HPDE6-E6E7 (cell line): ENCODE data around the gene SPACDR.

ENCODE experiments used
- DNase-seq: peaks from one replicate; pipeline ENCODE4 v3.0.0; 2011; ENCODE audit warnings: missing footprints; ENCODE audit errors: extremely low spot score

The SPACDR gene

GRCh38 chr7:100485471-100485876 lies 21.4 kb upstream of the SPACDR start:
- no peak for DNase-seq

- DNase-seq: no peak
Measured at GRCh38 chr7:100484673-100485045, 20.6 kb upstream of the SPACDR start.

- no peak for DNase-seq
Measured at GRCh38 chr7:100483722-100484672, 19.9 kb upstream of the SPACDR start, which contains the start of gene NYAP1. Gene NYAP1, plus strand, starts transcription at chr7:100483927. Its CDS starts 1,385 bp downstream, at chr7:100485312.

GRCh38 chr7:100483090-100483721 lies 19.1 kb upstream of the SPACDR start:
- DNase-seq: peak; percentile 46

GRCh38 chr7:100482728-100483089 lies 18.6 kb upstream of the SPACDR start:
- no peak for DNase-seq

GRCh38 chr7:100481466-100481865 lies 17.4 kb upstream of the SPACDR start:
- DNase-seq: no peak

- DNase-seq: peak; percentile 87
Measured at GRCh38 chr7:100478958-100479660, 15.0 kb upstream of the SPACDR start, which contains the start of gene TSC22D4. Gene TSC22D4, minus strand, starts transcription at chr7:100479214. Its CDS starts 1,176 bp downstream, at chr7:100478038.

GRCh38 chr7:100477871-100478267 lies 13.8 kb upstream of the SPACDR start:
- DNase-seq: no peak

- no peak for DNase-seq
Measured at GRCh38 chr7:100476903-100477870, 13.1 kb upstream of the SPACDR start.

GRCh38 chr7:100476101-100476780 lies 12.2 kb upstream of the SPACDR start:
- DNase-seq: no peak

GRCh38 chr7:100475549-100475948 lies 11.5 kb upstream of the SPACDR start:
- DNase-seq: no peak

- DNase-seq: no peak
Measured at GRCh38 chr7:100472854-100473499, 8.9 kb upstream of the SPACDR start.

GRCh38 chr7:100472121-100472851 lies 8.2 kb upstream of the SPACDR start:
- no peak for DNase-seq

- no peak for DNase-seq
Measured at GRCh38 chr7:100471021-100471420, 7.0 kb upstream of the SPACDR start.

- peak; percentile 74 for DNase-seq
Measured at GRCh38 chr7:100469227-100470044, 5.4 kb upstream of the SPACDR start.

GRCh38 chr7:100467638-100468373 lies 3.7 kb upstream of the SPACDR start:
- no peak for DNase-seq
